MCF 10A (cell line): Measurements from ENCODE around the gene HPGDS. TPM values are rescaled to one million over a fixed set of nuclear protein-coding genes. Genes with fewer than 3 reads are reported as not detected.

Experiments
- BruUV-seq: library from RNA; stranded (reverse); fragments of 400-500 nt; replicated peaks from 2 replicates; lab custom pipeline; 2021; lab: Mats Ljungman, UMichigan
- CTCF ChIA-PET: fragments of 300-600 bp; sonication (Branson Sonifier 250); formaldehyde crosslinking; extraction: SDS; loops from one replicate; lab custom pipeline; 2021; ENCODE audit warnings: antibody characterized with exemption, inconsistent platforms; lab: Yijun Ruan, JAX
- POLR2A ChIA-PET: fragments of 300-600, 350-650 bp; sonication (Branson Sonifier 250); formaldehyde crosslinking; extraction: SDS; loops from one replicate; lab custom pipeline; 2020; ENCODE audit warnings: antibody characterized with exemption, inconsistent platforms; lab: Yijun Ruan, JAX
- DNase-seq: peaks from one replicate; pipeline ENCODE4 v3.0.0-alpha.2; 2018; ENCODE audit not compliant: unreplicated experiment
- H3K27ac Mint-ChIP-seq: one replicate; pipeline ENCODE4 v1.8.0; 2022; ENCODE audit warnings: mild to moderate bottlenecking, low read depth, mixed read lengths; ENCODE audit not compliant: unreplicated experiment
- H3K27me3 Mint-ChIP-seq: one replicate; pipeline ENCODE4 v1.8.0; 2022; ENCODE audit warnings: mixed read lengths; ENCODE audit not compliant: insufficient read depth, unreplicated experiment
- H3K36me3 Mint-ChIP-seq: one replicate; pipeline ENCODE4 v1.8.0; 2022; ENCODE audit warnings: mild to moderate bottlenecking, moderate library complexity, mixed read lengths; ENCODE audit not compliant: insufficient read depth, unreplicated experiment
- H3K4me1 Mint-ChIP-seq: one replicate; pipeline ENCODE4 v1.8.0; 2022; ENCODE audit warnings: mixed read lengths; ENCODE audit not compliant: insufficient read depth, unreplicated experiment
- H3K4me3 Mint-ChIP-seq: one replicate; pipeline ENCODE4 v1.8.0; 2022; ENCODE audit warnings: mild to moderate bottlenecking, moderate library complexity, mixed read lengths; ENCODE audit not compliant: unreplicated experiment
- H3K9me3 Mint-ChIP-seq: one replicate; pipeline ENCODE4 v1.8.0; 2022; ENCODE audit warnings: mixed read lengths; ENCODE audit not compliant: unreplicated experiment
- CTCF ChIP-seq: fragments of 200-600 bp; IDR thresholded peaks from one replicate; pipeline ENCODE4 v1.8.0; 2022; ENCODE audit warnings: antibody characterized with exemption, mild to moderate bottlenecking; ENCODE audit not compliant: unreplicated experiment
- intact Hi-C: fragments of 100-400 bp; cut with micrococcal nuclease; formaldehyde crosslinking; loops from 2 replicates; pipeline ENCODE4 v1.14.1; 2022
- total RNA-seq: library from RNA; stranded (reverse); gene quantifications from 2 replicates; pipeline ENCODE4 v1.2.3, GENCODE V29; 2022

The HPGDS gene
- total RNA-seq, 1 experiment from 2014 or later = not detected

DNA sequence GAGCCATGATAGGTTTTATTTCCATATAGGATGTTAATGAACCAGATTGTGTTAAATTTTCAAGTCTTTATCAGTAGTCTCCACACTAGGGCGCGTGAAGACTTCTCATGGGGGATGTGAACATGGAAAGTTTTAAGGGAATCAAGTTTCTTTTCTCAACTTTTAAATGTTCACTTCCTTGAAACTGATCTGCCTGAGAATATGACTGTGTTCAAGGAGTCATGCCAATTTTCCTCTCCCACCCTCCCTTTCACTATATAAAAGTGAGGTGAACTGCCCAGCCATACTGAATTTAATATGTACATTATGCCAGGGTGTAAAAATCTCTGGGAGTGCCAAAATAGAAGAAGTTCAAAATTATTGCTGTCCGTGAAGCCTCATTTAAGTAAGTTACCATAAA, 30.4 kb upstream of the HPGDS start:
- no peak for TF ChIP-seq CTCF
- H3K4me3 Mint-ChIP-seq = no peak overlapping the region
- no peaks in the 10 kb centered on the region for H3K27me3 Mint-ChIP-seq
- no peak overlapping the region for H3K27ac Mint-ChIP-seq
- no peak for DNase-seq
- ChIA-PET CTCF (no interaction called here), POLR2A (interaction anchor here (0.6 kb wide), 1 partner anchor 30 kb away, joined by 3 read pairs; no protein-coding TSS in a partner anchor)
- no peaks in the 10 kb centered on the region for H3K36me3 Mint-ChIP-seq
- no peaks in the 10 kb centered on the region for H3K4me1 Mint-ChIP-seq
- intact Hi-C loops = no loop called here
- H3K9me3 Mint-ChIP-seq = no peaks in the 10 kb centered on the region
- BruUV-seq = no TSS peak

GRCh38 chr4:94372228-94372978, 29.8 kb upstream of the HPGDS start:
- no peaks in the 10 kb centered on the region for H3K27me3 Mint-ChIP-seq
- H3K4me1 Mint-ChIP-seq = no peaks in the 10 kb centered on the region
- ChIA-PET CTCF (interaction anchor here (0.6 to 0.9 kb wide), 3 partner anchors 17 to 248 kb away, joined by 3 read pairs; no protein-coding TSS in a partner anchor), POLR2A (interaction anchor here (0.6 kb wide), 1 partner anchor 29 kb away, joined by 3 read pairs; no protein-coding TSS in a partner anchor)
- intact Hi-C loops = no loop called here
- H3K36me3 Mint-ChIP-seq = no peaks in the 10 kb centered on the region
- H3K9me3 Mint-ChIP-seq = no peaks in the 10 kb centered on the region
- H3K4me3 Mint-ChIP-seq = no peak overlapping the region
- DNase-seq = no peak
- no TSS peak for BruUV-seq
- TF ChIP-seq CTCF = no peak
- H3K27ac Mint-ChIP-seq = no peak overlapping the region

DNA sequence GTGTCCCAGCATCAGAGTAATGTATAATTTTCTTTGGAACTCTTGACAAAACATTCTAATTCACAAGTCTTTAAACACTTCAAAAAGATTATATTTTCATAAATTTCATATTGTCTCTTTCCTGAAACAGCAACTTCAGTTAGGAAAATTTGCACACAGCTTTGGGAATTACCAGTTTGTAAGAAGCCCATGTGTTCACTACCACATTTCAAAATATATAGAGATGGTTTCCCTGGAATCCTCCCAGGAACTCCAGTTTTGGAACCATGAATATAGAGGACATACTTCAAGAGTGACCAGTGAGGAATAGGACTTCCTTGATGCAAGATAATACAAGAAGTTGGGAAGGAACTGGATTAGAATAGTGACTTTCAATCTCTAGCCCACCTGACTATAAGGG, 28.7 kb upstream of the HPGDS start:
- H3K9me3 Mint-ChIP-seq = no peaks in the 10 kb centered on the region
- H3K4me1 Mint-ChIP-seq = no peaks in the 10 kb centered on the region
- CTCF ChIA-PET = interaction anchor here (0.6 to 0.8 kb wide), 2 partner anchors 15 to 249 kb away, joined by 3 read pairs; no protein-coding TSS in a partner anchor
- H3K27ac Mint-ChIP-seq = no peak overlapping the region
- H3K4me3 Mint-ChIP-seq = no peak overlapping the region
- BruUV-seq = no TSS peak
- intact Hi-C loops = no loop called here
- no peak for TF ChIP-seq CTCF
- no peaks in the 10 kb centered on the region for H3K36me3 Mint-ChIP-seq
- no peaks in the 10 kb centered on the region for H3K27me3 Mint-ChIP-seq
- POLR2A ChIA-PET = no interaction called here
- DNase-seq = no peak

DNA sequence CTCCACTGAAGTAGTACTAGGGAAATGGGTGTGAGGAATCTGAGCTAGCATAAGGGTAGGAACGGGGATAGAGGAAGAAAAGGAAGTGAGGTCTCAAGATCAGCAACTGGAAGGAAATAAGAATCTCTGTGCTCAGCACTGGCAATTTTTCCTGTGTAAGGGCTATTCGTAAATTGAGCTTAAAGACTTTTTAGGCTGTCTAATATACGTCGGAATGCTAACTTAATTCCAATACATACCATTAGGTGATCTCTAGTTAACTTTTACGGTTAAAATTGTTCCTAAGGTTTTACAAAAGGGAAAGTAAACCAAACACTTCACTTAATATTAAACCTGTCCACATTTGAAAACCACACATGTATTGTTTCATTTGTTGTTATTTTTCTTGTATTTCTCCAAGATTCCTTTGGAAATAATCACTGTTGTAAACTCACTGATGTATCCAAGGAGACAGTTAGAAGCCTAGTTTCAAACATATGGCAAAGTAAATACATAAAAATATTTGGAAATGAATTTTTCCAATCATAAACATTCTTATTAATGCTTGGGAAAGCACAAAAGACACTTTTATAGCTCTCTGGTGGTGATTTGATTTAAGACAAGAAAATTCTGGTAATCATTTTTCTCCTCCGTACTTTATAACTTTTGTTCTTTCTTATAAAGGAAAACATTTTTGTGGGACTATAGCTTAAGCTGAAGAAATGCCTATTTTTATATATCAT, 28.1 kb upstream of the HPGDS start:
- no peak overlapping the region for H3K27ac Mint-ChIP-seq
- H3K9me3 Mint-ChIP-seq = no peaks in the 10 kb centered on the region
- TF ChIP-seq CTCF = no peak
- H3K27me3 Mint-ChIP-seq = no peaks in the 10 kb centered on the region
- no peak for DNase-seq
- CTCF ChIA-PET = interaction anchor here (1.0 kb wide), 1 partner anchor 65 kb away, joined by 5 read pairs; no protein-coding TSS in a partner anchor
- H3K4me3 Mint-ChIP-seq = no peak overlapping the region
- H3K4me1 Mint-ChIP-seq = no peaks in the 10 kb centered on the region
- H3K36me3 Mint-ChIP-seq = no peaks in the 10 kb centered on the region
- intact Hi-C loops = no loop called here
- no TSS peak for BruUV-seq
- POLR2A ChIA-PET = no interaction called here
